Activated CD8-positive, alpha-beta T cell treated with anti-CD3 and anti-CD28 coated beads, Interleukin-2, amount 10 ng/mL, durations not matched to agents 7 days and 5 days (primary cell): Measurements from ENCODE around the gene CFAP52. TPM values are rescaled to one million over a fixed set of nuclear protein-coding genes. Genes with fewer than 3 reads are reported as not detected.
A peak's percentile ranks its signal among the peaks of the same experiment; 100 is the strongest.
"Not testable (repeated sequence)": the region's sequence is repeated elsewhere in the genome, so short reads cannot be mapped to it uniquely, and the experiment has no call there.

Experiments
- ATAC-seq: fragments of 150-1000 bp; cut with Tn5 transposase; one replicate; pipeline ENCODE4 v1.10.0; 2021; ENCODE audit warnings: moderate library complexity
- CTCF ChIA-PET: fragments of 350-600 bp; sonication (Branson Sonifier 250); formaldehyde crosslinking; loops from one replicate; lab custom pipeline; 2021; ENCODE audit warnings: antibody characterized with exemption; lab: Charles Lee
- POLR2A ChIA-PET: fragments of 350-600 bp; sonication (Branson Sonifier 250); formaldehyde crosslinking; loops from one replicate; lab custom pipeline; 2021; ENCODE audit warnings: antibody characterized with exemption; lab: Charles Lee
- DNase-seq: peaks from one replicate; pipeline ENCODE4 v3.0.0-alpha.2; 2020
- H3K27ac Mint-ChIP-seq: one replicate; pipeline ENCODE4 v1.8.0; 2021; ENCODE audit warnings: mild to moderate bottlenecking, mixed read lengths
- H3K27me3 Mint-ChIP-seq: one replicate; pipeline ENCODE4 v1.8.0; 2021; ENCODE audit warnings: low read depth, mixed read lengths
- H3K36me3 Mint-ChIP-seq: one replicate; pipeline ENCODE4 v1.8.0; 2021; ENCODE audit warnings: low read depth, mixed read lengths
- H3K4me1 Mint-ChIP-seq: one replicate; pipeline ENCODE4 v1.8.0; 2021; ENCODE audit warnings: low read depth, mixed read lengths
- H3K4me3 Mint-ChIP-seq: one replicate; pipeline ENCODE4 v1.8.0; 2021; ENCODE audit warnings: mild to moderate bottlenecking, mixed read lengths
- H3K9me3 Mint-ChIP-seq: one replicate; pipeline ENCODE4 v1.8.0; 2022; ENCODE audit warnings: mixed read lengths; ENCODE audit not compliant: insufficient read depth
- total RNA-seq, 2 experiments: library from RNA; stranded (reverse); gene quantifications; one replicate each; pipeline ENCODE4 v1.2.3, GENCODE V29; 2021

The CFAP52 gene
- total RNA-seq, 2 experiments from 2014 or later, result not detected

- peak; percentile 86 for DNase-seq
- Mint-ChIP-seq H3K4me3 (peak within 1 kb of the TSS; percentile 96), H3K36me3 (no peaks in the 10 kb centered on the region), H3K4me1 (peaks cover 25% of the 10 kb centered on the region), H3K27me3 (no peaks in the 10 kb centered on the region), H3K27ac (peak within 1 kb of the TSS; percentile 89), H3K9me3 (no peaks in the 10 kb centered on the region)
- POLR2A ChIA-PET, result no interaction called here
- ATAC-seq, result peak; percentile 81
- CTCF ChIA-PET, result interaction anchor here (1.2 to 4.3 kb wide), 4 partner anchors 20 to 181 kb away, joined by 3 to 25 read pairs (median 11); no protein-coding TSS in a partner anchor
These were observed 901 bp upstream of the CFAP52 start, which contains the start of gene STX8 for GRCh38 chr17:9575381-9576101. TSS of gene STX8 (minus strand) at chr17:9575820. CDS start at chr17:9575808, 12 bp downstream.

DNA sequence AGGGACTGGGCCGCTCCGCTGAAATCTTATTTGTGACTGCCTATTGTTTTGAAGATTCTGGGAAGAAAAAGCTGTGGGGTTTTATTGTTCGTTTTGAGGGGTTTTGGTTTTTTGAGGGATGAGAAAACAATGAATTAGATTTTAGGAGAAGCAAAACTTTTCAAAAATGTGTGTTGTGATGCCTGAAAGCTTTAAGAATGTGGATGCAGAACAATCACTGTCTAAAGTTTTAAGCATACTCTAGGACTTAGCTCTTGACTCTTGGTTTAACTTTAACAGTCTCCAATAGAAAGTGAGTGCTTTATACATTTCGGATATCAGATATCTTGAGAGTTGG, 899 bp downstream of the CFAP52 start:
- ChIA-PET CTCF (interaction anchor here (0.7 to 4.3 kb wide), 16 partner anchors 10 to 191 kb away, joined by 3 to 25 read pairs (median 5); no protein-coding TSS in a partner anchor), POLR2A (no interaction called here)
- peaks cover 25% of the 10 kb centered on the region for H3K4me1 Mint-ChIP-seq

DNA sequence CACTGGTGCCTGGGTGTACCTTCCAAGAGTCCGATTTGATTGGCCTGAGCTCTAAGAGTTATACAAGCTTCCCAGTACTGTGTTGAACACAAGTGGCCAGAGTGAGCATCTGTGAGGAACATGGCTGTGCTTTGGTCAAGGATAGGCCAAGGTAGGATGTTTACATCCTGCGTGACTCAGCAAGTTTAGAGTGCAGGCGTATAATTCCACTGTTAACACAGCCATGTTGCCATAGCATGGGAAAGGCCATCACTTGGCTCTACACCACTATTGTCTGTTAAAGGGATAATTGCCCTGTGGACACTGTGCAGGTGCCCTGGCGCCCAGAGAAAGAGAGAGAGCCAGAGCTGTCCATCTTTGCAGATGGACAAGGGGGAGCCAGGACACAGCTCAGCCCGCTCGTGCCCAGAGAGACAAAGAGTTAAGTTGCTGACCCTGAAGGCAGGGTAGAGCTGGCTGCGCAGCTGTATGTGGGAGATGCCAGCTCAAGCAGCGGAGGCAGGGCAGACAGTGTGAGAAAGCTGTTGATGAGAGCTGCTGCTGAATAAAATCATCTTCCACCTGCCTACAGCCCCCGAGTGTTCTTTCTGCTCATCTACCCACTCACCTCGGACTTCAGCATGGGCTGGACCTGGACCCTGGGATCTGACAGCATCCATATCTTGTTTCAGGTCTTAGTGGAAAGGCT, 11.7 kb downstream of the CFAP52 start:
- H3K9me3 Mint-ChIP-seq, result no peaks in the 10 kb centered on the region
- no peaks in the 10 kb centered on the region for H3K27me3 Mint-ChIP-seq
- no peaks in the 10 kb centered on the region for H3K4me1 Mint-ChIP-seq
- ChIA-PET CTCF (interaction anchor here (1.5 kb wide), 1 partner anchor 11 kb away, joined by 3 read pairs; no protein-coding TSS in a partner anchor), POLR2A (no interaction called here)
- no peak overlapping the region for H3K4me3 Mint-ChIP-seq
- H3K27ac Mint-ChIP-seq, result no peak overlapping the region
- DNase-seq (no peak), ATAC-seq (no peak)
- no peaks in the 10 kb centered on the region for H3K36me3 Mint-ChIP-seq

More for the DNA sequence above, 899 bp downstream of the CFAP52 start:
- Mint-ChIP-seq H3K27me3 (no peaks in the 10 kb centered on the region), H3K36me3 (no peaks in the 10 kb centered on the region), H3K27ac (no peak overlapping the region), H3K9me3 (no peaks in the 10 kb centered on the region), H3K4me3 (peak overlapping the region; percentile 96)
- ATAC-seq (no peak), DNase-seq (no peak)

DNA sequence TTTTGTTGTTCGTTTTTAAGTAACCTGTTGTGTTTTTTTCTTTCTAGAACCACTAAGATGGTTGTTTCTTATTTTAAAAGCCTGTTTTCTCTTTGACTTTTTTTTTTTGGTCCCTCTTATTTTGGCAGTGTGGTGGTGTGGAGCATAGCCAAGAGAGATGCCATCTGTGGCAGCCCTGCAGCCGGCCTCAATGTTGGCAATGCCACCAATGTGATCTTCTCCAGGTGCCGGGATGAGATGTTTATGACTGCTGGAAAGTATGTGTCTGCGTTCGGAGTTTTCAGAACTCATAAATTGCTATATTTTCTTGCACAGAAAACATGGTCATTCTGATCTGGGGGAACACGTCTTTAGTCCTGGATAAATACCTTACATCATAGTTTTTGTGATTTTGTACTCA, 17.6 kb downstream of the CFAP52 start:
- no peak overlapping the region for H3K27ac Mint-ChIP-seq
- no peaks in the 10 kb centered on the region for H3K4me1 Mint-ChIP-seq
- no peaks in the 10 kb centered on the region for H3K9me3 Mint-ChIP-seq
- ATAC-seq, result no peak
- peaks cover 5% of the 10 kb centered on the region for H3K27me3 Mint-ChIP-seq
- ChIA-PET CTCF (no interaction called here), POLR2A (no interaction called here)
- H3K4me3 Mint-ChIP-seq, result no peak overlapping the region
- no peak for DNase-seq
- H3K36me3 Mint-ChIP-seq, result no peaks in the 10 kb centered on the region

GRCh38 chr17:9597638-9598037, 21.2 kb downstream of the CFAP52 start:
- H3K36me3 Mint-ChIP-seq, H3K27me3 Mint-ChIP-seq, POLR2A ChIA-PET, ATAC-seq, H3K9me3 Mint-ChIP-seq, H3K27ac Mint-ChIP-seq, DNase-seq, H3K4me1 Mint-ChIP-seq, CTCF ChIA-PET, H3K4me3 Mint-ChIP-seq: not testable (repeated sequence)

- CTCF ChIA-PET, result no interaction called here
- Mint-ChIP-seq H3K27ac (no peak overlapping the region), H3K36me3 (no peaks in the 10 kb centered on the region), H3K4me3 (no peak overlapping the region), H3K4me1 (no peaks in the 10 kb centered on the region), H3K9me3 (no peaks in the 10 kb centered on the region), H3K27me3 (peaks cover 5% of the 10 kb centered on the region)
- ATAC-seq (no peak), DNase-seq (no peak)
- POLR2A ChIA-PET, result no interaction called here
These were observed 22.2 kb downstream of the CFAP52 start for GRCh38 chr17:9598661-9599060.

- DNase-seq, H3K36me3 Mint-ChIP-seq: not testable (repeated sequence)
These were observed 28.1 kb downstream of the CFAP52 start for GRCh38 chr17:9604583-9604982.

GRCh38 chr17:9606453-9606852, 30.0 kb downstream of the CFAP52 start:
- ATAC-seq, result no peak
- no peak overlapping the region for H3K4me3 Mint-ChIP-seq
- no peak for DNase-seq
- no peaks in the 10 kb centered on the region for H3K36me3 Mint-ChIP-seq
- ChIA-PET CTCF (no interaction called here), POLR2A (interaction anchor here (0.7 kb wide), 1 partner anchor 351 kb away, joined by 3 read pairs; no protein-coding TSS in a partner anchor)
- no peaks in the 10 kb centered on the region for H3K4me1 Mint-ChIP-seq
- no peaks in the 10 kb centered on the region for H3K9me3 Mint-ChIP-seq
- H3K27ac Mint-ChIP-seq, result no peak overlapping the region
- H3K27me3 Mint-ChIP-seq, result no peaks in the 10 kb centered on the region

More at GRCh38 chr17:9604583-9604982, 28.1 kb downstream of the CFAP52 start:
- H3K9me3 Mint-ChIP-seq, POLR2A ChIA-PET, H3K27me3 Mint-ChIP-seq, H3K4me1 Mint-ChIP-seq, CTCF ChIA-PET, ATAC-seq, H3K27ac Mint-ChIP-seq, H3K4me3 Mint-ChIP-seq: not testable (repeated sequence)

DNA sequence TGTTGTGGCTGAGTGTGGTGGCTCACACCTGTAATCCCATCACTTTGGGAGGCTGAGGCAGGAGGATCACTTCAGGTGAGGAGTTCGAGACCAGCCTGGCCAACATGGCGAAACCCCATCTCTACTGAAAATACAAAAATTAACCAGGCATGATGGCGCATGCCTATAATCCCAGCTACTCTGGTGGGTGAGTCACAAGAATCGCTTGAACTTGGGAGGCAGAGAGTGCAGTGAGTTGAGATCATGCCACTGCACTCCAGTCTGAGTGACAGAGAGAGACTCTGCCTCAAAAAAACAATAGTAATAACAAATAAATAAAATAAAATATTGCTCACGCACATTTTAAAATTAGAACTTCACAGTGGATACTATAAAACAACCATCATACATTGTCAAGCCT, 30.6 kb downstream of the CFAP52 start:
- H3K27me3 Mint-ChIP-seq, DNase-seq, H3K9me3 Mint-ChIP-seq, H3K36me3 Mint-ChIP-seq, H3K27ac Mint-ChIP-seq, H3K4me3 Mint-ChIP-seq, H3K4me1 Mint-ChIP-seq, CTCF ChIA-PET, ATAC-seq: not testable (repeated sequence)
- POLR2A ChIA-PET, result interaction anchor here (0.7 kb wide), 1 partner anchor 350 kb away, joined by 3 read pairs; no protein-coding TSS in a partner anchor

GRCh38 chr17:9611557-9611956, 35.1 kb downstream of the CFAP52 start:
- CTCF ChIA-PET, result no interaction called here
- POLR2A ChIA-PET, result no interaction called here
- Mint-ChIP-seq H3K4me1 (no peaks in the 10 kb centered on the region), H3K4me3 (no peak overlapping the region), H3K36me3 (no peaks in the 10 kb centered on the region), H3K27me3 (peaks cover 2% of the 10 kb centered on the region), H3K9me3 (peaks cover 4% of the 10 kb centered on the region), H3K27ac (no peak overlapping the region)
- ATAC-seq, result no peak
- DNase-seq, result no peak

DNA sequence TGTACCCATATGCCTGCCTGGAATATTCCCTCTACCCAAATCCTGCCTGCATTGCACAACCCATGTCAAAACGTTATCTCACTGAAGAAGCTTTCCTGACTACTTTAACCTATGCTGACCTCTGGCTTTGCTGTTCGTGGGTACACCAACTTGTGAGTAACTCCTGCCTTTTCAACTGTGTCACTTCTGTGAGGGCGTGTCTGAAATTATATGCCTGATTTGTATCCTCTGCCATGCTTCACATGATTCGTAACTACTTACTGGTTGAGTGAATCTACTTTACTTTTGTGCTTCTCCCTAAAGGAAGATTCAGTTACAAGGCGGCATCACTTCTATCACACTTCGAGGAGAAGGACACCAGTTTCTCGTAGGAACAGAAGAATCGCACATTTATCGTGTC, 35.6 kb downstream of the CFAP52 start:
- Mint-ChIP-seq H3K4me1 (no peaks in the 10 kb centered on the region), H3K36me3 (no peaks in the 10 kb centered on the region), H3K9me3 (peaks cover 4% of the 10 kb centered on the region), H3K4me3 (no peak overlapping the region), H3K27ac (no peak overlapping the region), H3K27me3 (peaks cover 2% of the 10 kb centered on the region)
- ChIA-PET CTCF (no interaction called here), POLR2A (no interaction called here)
- DNase-seq, result no peak
- no peak for ATAC-seq

- Mint-ChIP-seq H3K9me3 (peaks cover 4% of the 10 kb centered on the region), H3K4me1 (no peaks in the 10 kb centered on the region), H3K27me3 (peaks cover 2% of the 10 kb centered on the region), H3K27ac (no peak overlapping the region), H3K36me3 (no peaks in the 10 kb centered on the region), H3K4me3 (no peak overlapping the region)
- POLR2A ChIA-PET, result no interaction called here
- DNase-seq (no peak), ATAC-seq (no peak)
- CTCF ChIA-PET, result interaction anchor here (0.7 kb wide), 1 partner anchor 193 kb away, joined by 3 read pairs; no protein-coding TSS in a partner anchor
These were observed 39.0 kb downstream of the CFAP52 start for GRCh38 chr17:9615486-9615885.
